HepG2 (cell line): ENCODE data around the gene GTF2H4.

Experiments used
- BRCA1 ChIP-seq: sonication (generic); formaldehyde crosslinking; IDR thresholded peaks from 2 replicates; pipeline ENCODE4 v1.4.0; 2020; ENCODE audit warnings: missing genetic modification reagents
- EZH2 ChIP-seq: conservative IDR thresholded peaks from 2 replicates; pipeline ENCODE4 v1.6.1; 2012; ENCODE audit warnings: mild to moderate bottlenecking, low read depth, low read length, moderate library complexity
- MXI1 ChIP-seq: IDR thresholded peaks from 3 replicates; pipeline ENCODE4 v1.6.1; 2012; ENCODE audit warnings: low read depth, low read length, inconsistent platforms, borderline replicate concordance
- POLR2A ChIP-seq, 2 experiments: IDR thresholded peaks; 2 replicates each; pipeline ENCODE4 v1.6.1; 2011; ENCODE audit warnings: low read depth in 2 of 2, low read length in 2 of 2, mild to moderate bottlenecking in 1 of 2, moderate library complexity in 1 of 2; ENCODE audit not compliant: insufficient read depth in 1 of 2
- SMARCC2 ChIP-seq: fragments of 450-650 bp; IDR thresholded peaks from 2 replicates; pipeline ENCODE4 v1.6.1; 2017; ENCODE audit warnings: antibody characterized with exemption, mild to moderate bottlenecking
- ZFP36L2 ChIP-seq: sonication (generic); formaldehyde crosslinking; IDR thresholded peaks from 2 replicates; pipeline ENCODE4 v1.4.0; 2020; ENCODE audit warnings: missing genetic modification reagents
- TF ChIP-seq, protein P1 (sequence below): sonication (generic); formaldehyde crosslinking; IDR thresholded peaks from 2 replicates; pipeline ENCODE4 v1.9.0; 2022; ENCODE audit warnings: missing genetic modification reagents, mild to moderate bottlenecking, borderline replicate concordance
- TF ChIP-seq, protein P2 (sequence below): sonication (generic); formaldehyde crosslinking; IDR thresholded peaks from 2 replicates; pipeline ENCODE4 v1.5.1; 2020; ENCODE audit warnings: missing genetic modification reagents, mild to moderate bottlenecking, borderline replicate concordance
- TF ChIP-seq, protein P3 (sequence below): sonication (generic); formaldehyde crosslinking; IDR thresholded peaks from 2 replicates; pipeline ENCODE4; 2020; ENCODE audit warnings: missing genetic modification reagents, mild to moderate bottlenecking, borderline replicate concordance
- TF ChIP-seq, protein P4 (sequence below): sonication (generic); formaldehyde crosslinking; IDR thresholded peaks from 2 replicates; pipeline ENCODE4 v1.5.1; 2020; ENCODE audit warnings: missing genetic modification reagents, mild to moderate bottlenecking, borderline replicate concordance
- TF ChIP-seq, protein P5 (sequence below): sonication (generic); formaldehyde crosslinking; IDR thresholded peaks from 2 replicates; pipeline ENCODE4 v1.8.1; 2022; ENCODE audit warnings: mild to moderate bottlenecking, missing genetic modification reagents
- TF ChIP-seq, protein P6 (sequence below): sonication (generic); formaldehyde crosslinking; IDR thresholded peaks from 2 replicates; pipeline ENCODE4 v1.5.0; 2020; ENCODE audit warnings: mild to moderate bottlenecking, missing genetic modification reagents, moderate library complexity

DNA sequence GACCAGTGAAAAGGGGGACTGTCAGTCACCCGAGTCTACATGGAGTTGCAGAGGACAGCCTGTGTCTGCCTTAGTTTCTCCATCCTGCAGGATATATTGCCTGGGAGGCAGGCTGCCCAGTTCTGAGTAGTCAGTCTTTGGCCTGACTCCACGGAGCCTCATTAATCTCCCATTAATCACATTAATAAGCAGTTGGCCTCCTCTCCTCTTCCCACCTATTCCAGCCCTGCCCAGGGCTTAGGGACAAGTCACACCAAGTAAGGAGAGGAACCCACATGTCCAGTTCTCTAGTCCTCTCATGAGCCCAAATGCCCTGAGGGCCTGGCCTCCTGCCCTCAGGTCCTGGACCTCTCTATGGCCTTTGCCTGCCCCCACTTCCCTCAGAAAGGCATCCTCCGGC is 31.5 kb downstream of the GTF2H4 start:
- no peak for TF ChIP-seq POLR2A (IDR thresholded peaks at IDR 0.05; ENCODE audit: insufficient read depth in 1 of 2, low read depth in 2 of 2, low read length in 2 of 2)
- TF ChIP-seq, protein P1, sequence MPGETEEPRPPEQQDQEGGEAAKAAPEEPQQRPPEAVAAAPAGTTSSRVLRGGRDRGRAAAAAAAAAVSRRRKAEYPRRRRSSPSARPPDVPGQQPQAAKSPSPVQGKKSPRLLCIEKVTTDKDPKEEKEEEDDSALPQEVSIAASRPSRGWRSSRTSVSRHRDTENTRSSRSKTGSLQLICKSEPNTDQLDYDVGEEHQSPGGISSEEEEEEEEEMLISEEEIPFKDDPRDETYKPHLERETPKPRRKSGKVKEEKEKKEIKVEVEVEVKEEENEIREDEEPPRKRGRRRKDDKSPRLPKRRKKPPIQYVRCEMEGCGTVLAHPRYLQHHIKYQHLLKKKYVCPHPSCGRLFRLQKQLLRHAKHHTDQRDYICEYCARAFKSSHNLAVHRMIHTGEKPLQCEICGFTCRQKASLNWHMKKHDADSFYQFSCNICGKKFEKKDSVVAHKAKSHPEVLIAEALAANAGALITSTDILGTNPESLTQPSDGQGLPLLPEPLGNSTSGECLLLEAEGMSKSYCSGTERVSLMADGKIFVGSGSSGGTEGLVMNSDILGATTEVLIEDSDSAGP (CRISPR knock-in tag) = no peak
- no peak for TF ChIP-seq MXI1
- TF ChIP-seq ZFP36L2 (CRISPR knock-in tag) = no peak
- no peak for TF ChIP-seq SMARCC2
- TF ChIP-seq, protein P2, sequence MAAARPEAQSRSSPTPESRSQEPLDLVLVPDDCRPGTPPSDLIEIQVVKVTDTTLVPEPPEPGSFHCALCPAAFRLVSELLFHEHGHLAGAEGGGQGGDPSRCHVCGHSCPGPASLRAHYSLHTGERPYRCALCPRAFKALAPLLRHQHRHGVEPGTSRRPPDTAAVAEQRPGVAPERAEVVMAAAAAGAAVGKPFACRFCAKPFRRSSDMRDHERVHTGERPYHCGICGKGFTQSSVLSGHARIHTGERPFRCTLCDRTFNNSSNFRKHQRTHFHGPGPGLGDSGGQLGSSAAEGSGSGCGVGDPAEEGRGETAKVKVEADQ (CRISPR knock-in tag) = no peak
- TF ChIP-seq, protein P3, sequence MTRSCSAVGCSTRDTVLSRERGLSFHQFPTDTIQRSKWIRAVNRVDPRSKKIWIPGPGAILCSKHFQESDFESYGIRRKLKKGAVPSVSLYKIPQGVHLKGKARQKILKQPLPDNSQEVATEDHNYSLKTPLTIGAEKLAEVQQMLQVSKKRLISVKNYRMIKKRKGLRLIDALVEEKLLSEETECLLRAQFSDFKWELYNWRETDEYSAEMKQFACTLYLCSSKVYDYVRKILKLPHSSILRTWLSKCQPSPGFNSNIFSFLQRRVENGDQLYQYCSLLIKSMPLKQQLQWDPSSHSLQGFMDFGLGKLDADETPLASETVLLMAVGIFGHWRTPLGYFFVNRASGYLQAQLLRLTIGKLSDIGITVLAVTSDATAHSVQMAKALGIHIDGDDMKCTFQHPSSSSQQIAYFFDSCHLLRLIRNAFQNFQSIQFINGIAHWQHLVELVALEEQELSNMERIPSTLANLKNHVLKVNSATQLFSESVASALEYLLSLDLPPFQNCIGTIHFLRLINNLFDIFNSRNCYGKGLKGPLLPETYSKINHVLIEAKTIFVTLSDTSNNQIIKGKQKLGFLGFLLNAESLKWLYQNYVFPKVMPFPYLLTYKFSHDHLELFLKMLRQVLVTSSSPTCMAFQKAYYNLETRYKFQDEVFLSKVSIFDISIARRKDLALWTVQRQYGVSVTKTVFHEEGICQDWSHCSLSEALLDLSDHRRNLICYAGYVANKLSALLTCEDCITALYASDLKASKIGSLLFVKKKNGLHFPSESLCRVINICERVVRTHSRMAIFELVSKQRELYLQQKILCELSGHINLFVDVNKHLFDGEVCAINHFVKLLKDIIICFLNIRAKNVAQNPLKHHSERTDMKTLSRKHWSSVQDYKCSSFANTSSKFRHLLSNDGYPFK = no peak
- TF ChIP-seq, protein P4, sequence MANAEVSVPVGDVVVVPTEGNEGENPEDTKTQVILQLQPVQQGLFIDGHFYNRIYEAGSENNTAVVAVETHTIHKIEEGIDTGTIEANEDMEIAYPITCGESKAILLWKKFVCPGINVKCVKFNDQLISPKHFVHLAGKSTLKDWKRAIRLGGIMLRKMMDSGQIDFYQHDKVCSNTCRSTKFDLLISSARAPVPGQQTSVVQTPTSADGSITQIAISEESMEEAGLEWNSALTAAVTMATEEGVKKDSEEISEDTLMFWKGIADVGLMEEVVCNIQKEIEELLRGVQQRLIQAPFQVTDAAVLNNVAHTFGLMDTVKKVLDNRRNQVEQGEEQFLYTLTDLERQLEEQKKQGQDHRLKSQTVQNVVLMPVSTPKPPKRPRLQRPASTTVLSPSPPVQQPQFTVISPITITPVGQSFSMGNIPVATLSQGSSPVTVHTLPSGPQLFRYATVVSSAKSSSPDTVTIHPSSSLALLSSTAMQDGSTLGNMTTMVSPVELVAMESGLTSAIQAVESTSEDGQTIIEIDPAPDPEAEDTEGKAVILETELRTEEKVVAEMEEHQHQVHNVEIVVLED = no peak
- TF ChIP-seq BRCA1 (CRISPR knock-in tag) = no peak
- TF ChIP-seq, protein P5, sequence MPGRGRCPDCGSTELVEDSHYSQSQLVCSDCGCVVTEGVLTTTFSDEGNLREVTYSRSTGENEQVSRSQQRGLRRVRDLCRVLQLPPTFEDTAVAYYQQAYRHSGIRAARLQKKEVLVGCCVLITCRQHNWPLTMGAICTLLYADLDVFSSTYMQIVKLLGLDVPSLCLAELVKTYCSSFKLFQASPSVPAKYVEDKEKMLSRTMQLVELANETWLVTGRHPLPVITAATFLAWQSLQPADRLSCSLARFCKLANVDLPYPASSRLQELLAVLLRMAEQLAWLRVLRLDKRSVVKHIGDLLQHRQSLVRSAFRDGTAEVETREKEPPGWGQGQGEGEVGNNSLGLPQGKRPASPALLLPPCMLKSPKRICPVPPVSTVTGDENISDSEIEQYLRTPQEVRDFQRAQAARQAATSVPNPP (CRISPR knock-in tag) = no peak
- no peak for TF ChIP-seq EZH2
- TF ChIP-seq, protein P6, sequence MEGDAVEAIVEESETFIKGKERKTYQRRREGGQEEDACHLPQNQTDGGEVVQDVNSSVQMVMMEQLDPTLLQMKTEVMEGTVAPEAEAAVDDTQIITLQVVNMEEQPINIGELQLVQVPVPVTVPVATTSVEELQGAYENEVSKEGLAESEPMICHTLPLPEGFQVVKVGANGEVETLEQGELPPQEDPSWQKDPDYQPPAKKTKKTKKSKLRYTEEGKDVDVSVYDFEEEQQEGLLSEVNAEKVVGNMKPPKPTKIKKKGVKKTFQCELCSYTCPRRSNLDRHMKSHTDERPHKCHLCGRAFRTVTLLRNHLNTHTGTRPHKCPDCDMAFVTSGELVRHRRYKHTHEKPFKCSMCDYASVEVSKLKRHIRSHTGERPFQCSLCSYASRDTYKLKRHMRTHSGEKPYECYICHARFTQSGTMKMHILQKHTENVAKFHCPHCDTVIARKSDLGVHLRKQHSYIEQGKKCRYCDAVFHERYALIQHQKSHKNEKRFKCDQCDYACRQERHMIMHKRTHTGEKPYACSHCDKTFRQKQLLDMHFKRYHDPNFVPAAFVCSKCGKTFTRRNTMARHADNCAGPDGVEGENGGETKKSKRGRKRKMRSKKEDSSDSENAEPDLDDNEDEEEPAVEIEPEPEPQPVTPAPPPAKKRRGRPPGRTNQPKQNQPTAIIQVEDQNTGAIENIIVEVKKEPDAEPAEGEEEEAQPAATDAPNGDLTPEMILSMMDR = no peak
